ENCODE data around the gene AFAP1.
A peak's percentile ranks its signal among the peaks of the same experiment; 100 is the strongest.

The AFAP1 gene

GRCh38 chr4:7978489-7978888 is 38.8 kb upstream of the AFAP1 start:
- no peak overlapping the region for H3K4ac ChIP-seq (ENCODE audit: low read depth, low read length)
- H3K23ac ChIP-seq (ENCODE audit: low read length): no peak overlapping the region
- H3K18ac ChIP-seq (ENCODE audit: low read length): no peak overlapping the region
- no peaks in the 10 kb centered on the region for H3K79me2 ChIP-seq (ENCODE audit: control insufficient read depth, insufficient read depth, low read length, poor library complexity)
- no peak overlapping the region for H4K12ac ChIP-seq (ENCODE audit: low read depth, low read length)
- no peak overlapping the region for H2BK120ac ChIP-seq (ENCODE audit: insufficient read depth, low read length, poor library complexity)
- no peak overlapping the region for H4K91ac ChIP-seq (ENCODE audit: low read depth, low read length)
- no peaks in the 10 kb centered on the region for H3K36me3 ChIP-seq (ENCODE audit: control insufficient read depth in 1 of 2, insufficient read depth in 2 of 2, low read length in 2 of 2)
- no peak overlapping the region for H3K9ac ChIP-seq (ENCODE audit: low read length)
- H2AK5ac ChIP-seq (ENCODE audit: low read length): no peak overlapping the region
- H3K4me3 ChIP-seq (ENCODE audit: low read depth, low read length): no peak overlapping the region
- H3K27me3 ChIP-seq (ENCODE audit: insufficient read depth, low read length): no peaks in the 10 kb centered on the region
- no peak overlapping the region for H3K4me2 ChIP-seq (ENCODE audit: low read length)
- H3K27ac ChIP-seq (ENCODE audit: low read depth, low read length): no peak overlapping the region
- peaks cover 4% of the 10 kb centered on the region for H3K9me3 ChIP-seq (ENCODE audit: insufficient read depth, low read depth, low read length)
- WGBS (ENCODE audit: extremely low coverage, insufficient coverage, insufficient read length): no CpG with 5 or more reads among the region's 5 CpGs
- no peak overlapping the region for H2AFZ ChIP-seq (ENCODE audit: insufficient read depth, low read length, poor library complexity)
- DNase-seq: peak; percentile 91 to 97
- no peak overlapping the region for H2BK5ac ChIP-seq (ENCODE audit: low read depth, low read length, poor library complexity)
- H3K79me1 ChIP-seq (ENCODE audit: low read length): no peaks in the 10 kb centered on the region
- H3K4me1 ChIP-seq (ENCODE audit: control insufficient read depth in 1 of 2, insufficient read depth in 2 of 2, low read length in 2 of 2): peaks cover 11 to 16% of the 10 kb centered on the region in 2 experiments
- no peak overlapping the region for H2BK12ac ChIP-seq (ENCODE audit: low read length)
- no peak overlapping the region for H4K8ac ChIP-seq (ENCODE audit: low read depth, low read length)
- H3K14ac ChIP-seq (ENCODE audit: low read length): no peak overlapping the region

DNA sequence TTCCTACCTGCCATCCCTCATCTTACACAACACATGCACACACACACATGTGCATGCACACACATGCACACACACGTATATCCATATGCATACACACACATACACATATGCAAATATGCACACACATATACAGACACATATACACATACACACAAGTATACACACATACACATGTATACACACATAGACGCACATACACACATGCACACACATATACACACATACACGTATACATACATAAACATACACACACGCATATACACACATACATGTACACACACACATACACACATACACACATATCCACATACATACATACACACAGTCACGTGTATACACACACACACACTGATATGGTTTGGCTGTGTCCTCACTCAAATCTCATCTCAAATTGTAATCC is 37.0 kb upstream of the AFAP1 start:
- no CpG with 5 or more reads among the region's 5 CpGs for WGBS (ENCODE audit: extremely low coverage, insufficient coverage, insufficient read length)
- Histone ChIP-seq H3K14ac (ENCODE audit: low read length) (no peak overlapping the region), H3K27ac (ENCODE audit: low read depth, low read length) (no peak overlapping the region), H4K8ac (ENCODE audit: low read depth, low read length) (no peak overlapping the region), H3K4me1 (ENCODE audit: control insufficient read depth in 1 of 2, insufficient read depth in 2 of 2, low read length in 2 of 2) (peaks cover 21 to 30% of the 10 kb centered on the region in 2 experiments), H3K9ac (ENCODE audit: low read length) (no peak overlapping the region), H2BK12ac (ENCODE audit: low read length) (no peak overlapping the region), H3K4ac (ENCODE audit: low read depth, low read length) (no peak overlapping the region), H3K79me1 (ENCODE audit: low read length) (peaks cover 8% of the 10 kb centered on the region), H2AFZ (ENCODE audit: insufficient read depth, low read length, poor library complexity) (no peak overlapping the region), H3K27me3 (ENCODE audit: insufficient read depth, low read length) (no peaks in the 10 kb centered on the region), H3K18ac (ENCODE audit: low read length) (no peak overlapping the region), H4K12ac (ENCODE audit: low read depth, low read length) (no peak overlapping the region), H3K9me3 (ENCODE audit: insufficient read depth, low read depth, low read length) (peaks cover 4% of the 10 kb centered on the region), H3K4me2 (ENCODE audit: low read length) (no peak overlapping the region), H3K79me2 (ENCODE audit: control insufficient read depth, insufficient read depth, low read length, poor library complexity) (no peaks in the 10 kb centered on the region), H3K23ac (ENCODE audit: low read length) (no peak overlapping the region), H3K4me3 (ENCODE audit: low read depth, low read length) (no peak overlapping the region), H2BK120ac (ENCODE audit: insufficient read depth, low read length, poor library complexity) (no peak overlapping the region), H2BK5ac (ENCODE audit: low read depth, low read length, poor library complexity) (no peak overlapping the region), H3K36me3 (ENCODE audit: control insufficient read depth in 1 of 2, insufficient read depth in 2 of 2, low read length in 2 of 2) (no peaks in the 10 kb centered on the region), H2AK5ac (ENCODE audit: low read length) (no peak overlapping the region), H4K91ac (ENCODE audit: low read depth, low read length) (no peak overlapping the region)
- no peak for DNase-seq

- Histone ChIP-seq H3K27ac (ENCODE audit: low read depth, low read length) (no peak overlapping the region), H4K12ac (ENCODE audit: low read depth, low read length) (no peak overlapping the region), H2BK12ac (ENCODE audit: low read length) (no peak overlapping the region), H3K4me1 (ENCODE audit: control insufficient read depth in 1 of 2, insufficient read depth in 2 of 2, low read length in 2 of 2) (peaks cover 25 to 36% of the 10 kb centered on the region in 2 experiments), H3K4me3 (ENCODE audit: low read depth, low read length) (no peak overlapping the region), H3K4me2 (ENCODE audit: low read length) (no peak overlapping the region), H3K27me3 (ENCODE audit: insufficient read depth, low read length) (no peaks in the 10 kb centered on the region), H4K91ac (ENCODE audit: low read depth, low read length) (no peak overlapping the region), H2BK5ac (ENCODE audit: low read depth, low read length, poor library complexity) (no peak overlapping the region), H2AFZ (ENCODE audit: insufficient read depth, low read length, poor library complexity) (no peak overlapping the region), H3K36me3 (ENCODE audit: control insufficient read depth in 1 of 2, insufficient read depth in 2 of 2, low read length in 2 of 2) (no peaks in the 10 kb centered on the region), H3K9ac (ENCODE audit: low read length) (no peak overlapping the region), H2BK120ac (ENCODE audit: insufficient read depth, low read length, poor library complexity) (no peak overlapping the region), H3K79me2 (ENCODE audit: control insufficient read depth, insufficient read depth, low read length, poor library complexity) (no peaks in the 10 kb centered on the region), H3K18ac (ENCODE audit: low read length) (no peak overlapping the region), H3K4ac (ENCODE audit: low read depth, low read length) (no peak overlapping the region), H3K79me1 (ENCODE audit: low read length) (peaks cover 11% of the 10 kb centered on the region), H4K8ac (ENCODE audit: low read depth, low read length) (no peak overlapping the region), H3K23ac (ENCODE audit: low read length) (no peak overlapping the region), H3K9me3 (ENCODE audit: insufficient read depth, low read depth, low read length) (peaks cover 4% of the 10 kb centered on the region), H3K14ac (ENCODE audit: low read length) (no peak overlapping the region), H2AK5ac (ENCODE audit: low read length) (no peak overlapping the region)
- peak in 1 of 2 donors; percentile 30 for DNase-seq
- no CpG with 5 or more reads among the region's 7 CpGs for WGBS (ENCODE audit: extremely low coverage, insufficient coverage, insufficient read length)
Observed at GRCh38 chr4:7976025-7976424, 36.4 kb upstream of the AFAP1 start.

DNA sequence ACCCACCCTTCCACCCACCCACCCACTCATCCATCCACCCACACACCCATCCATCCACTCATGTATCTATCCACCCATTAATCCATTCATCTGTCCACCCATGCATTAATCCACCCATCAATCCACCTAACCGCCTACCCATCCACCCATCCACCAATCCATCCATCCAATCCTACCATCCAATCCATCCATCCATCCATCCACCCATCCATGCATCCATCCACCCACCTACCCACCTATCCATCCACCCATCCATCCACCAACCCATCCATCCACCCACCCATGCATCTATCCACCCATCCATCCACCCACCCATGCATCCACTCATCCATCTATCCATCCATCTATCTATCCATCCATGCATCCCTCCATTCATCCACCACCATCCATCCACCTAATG is 34.8 kb upstream of the AFAP1 start:
- no peaks in the 10 kb centered on the region for H3K36me3 ChIP-seq (ENCODE audit: control insufficient read depth in 1 of 2, insufficient read depth in 2 of 2, low read length in 2 of 2)
- H3K27me3 ChIP-seq (ENCODE audit: insufficient read depth, low read length): no peaks in the 10 kb centered on the region
- peaks cover 19% of the 10 kb centered on the region for H3K79me1 ChIP-seq (ENCODE audit: low read length)
- no peak overlapping the region for H2AFZ ChIP-seq (ENCODE audit: insufficient read depth, low read length, poor library complexity)
- peaks cover 4% of the 10 kb centered on the region for H3K9me3 ChIP-seq (ENCODE audit: insufficient read depth, low read depth, low read length)
- H3K79me2 ChIP-seq (ENCODE audit: control insufficient read depth, insufficient read depth, low read length, poor library complexity): peaks cover 2% of the 10 kb centered on the region
- H4K8ac ChIP-seq (ENCODE audit: low read depth, low read length): no peak overlapping the region
- no peak overlapping the region for H3K27ac ChIP-seq (ENCODE audit: low read depth, low read length)
- WGBS (ENCODE audit: extremely low coverage, insufficient coverage, insufficient read length): no CpG with 5 or more reads among the region's 1 CpG
- no peak overlapping the region for H3K23ac ChIP-seq (ENCODE audit: low read length)
- no peak overlapping the region for H3K9ac ChIP-seq (ENCODE audit: low read length)
- H3K4me3 ChIP-seq (ENCODE audit: low read depth, low read length): no peak overlapping the region
- no peak overlapping the region for H4K91ac ChIP-seq (ENCODE audit: low read depth, low read length)
- no peak overlapping the region for H2BK12ac ChIP-seq (ENCODE audit: low read length)
- no peak overlapping the region for H2BK5ac ChIP-seq (ENCODE audit: low read depth, low read length, poor library complexity)
- no peak for DNase-seq
- no peak overlapping the region for H3K4me2 ChIP-seq (ENCODE audit: low read length)
- H3K4me1 ChIP-seq (ENCODE audit: control insufficient read depth in 1 of 2, insufficient read depth in 2 of 2, low read length in 2 of 2): peaks cover 39 to 48% of the 10 kb centered on the region in 2 experiments
- no peak overlapping the region for H3K18ac ChIP-seq (ENCODE audit: low read length)
- no peak overlapping the region for H3K14ac ChIP-seq (ENCODE audit: low read length)
- H2AK5ac ChIP-seq (ENCODE audit: low read length): no peak overlapping the region
- no peak overlapping the region for H3K4ac ChIP-seq (ENCODE audit: low read depth, low read length)
- H4K12ac ChIP-seq (ENCODE audit: low read depth, low read length): no peak overlapping the region
- no peak overlapping the region for H2BK120ac ChIP-seq (ENCODE audit: insufficient read depth, low read length, poor library complexity)
